ENCODE measurements around the gene LRFN2.

LRFN2 gene

GRCh38 chr6:40585651-40586269 lies 1.4 kb downstream of the LRFN2 start:
- DNase-seq = no peak

GRCh38 chr6:40585223-40585622 lies 1.9 kb downstream of the LRFN2 start:
- DNase-seq = no peak

GRCh38 chr6:40584741-40585140 lies 2.4 kb downstream of the LRFN2 start:
- DNase-seq = no peak

GRCh38 chr6:40583709-40584108 lies 3.5 kb downstream of the LRFN2 start:
- DNase-seq = no peak

- DNase-seq = no peak
These were observed 4.3 kb downstream of the LRFN2 start for GRCh38 chr6:40582892-40583291.

GRCh38 chr6:40579101-40579500 lies 8.1 kb downstream of the LRFN2 start:
- no peak for DNase-seq

GRCh38 chr6:40577672-40578071 lies 9.5 kb downstream of the LRFN2 start:
- no peak for DNase-seq

GRCh38 chr6:40573221-40573620 lies 13.9 kb downstream of the LRFN2 start:
- no peak for DNase-seq

GRCh38 chr6:40569162-40569910 lies 17.8 kb downstream of the LRFN2 start:
- DNase-seq = no peak

- DNase-seq = no peak
These were observed 19.0 kb downstream of the LRFN2 start for GRCh38 chr6:40568062-40568708.

- no peak for DNase-seq
These were observed 24.1 kb downstream of the LRFN2 start for GRCh38 chr6:40563111-40563510.

GRCh38 chr6:40559056-40559455 lies 28.1 kb downstream of the LRFN2 start:
- no peak for DNase-seq

GRCh38 chr6:40558102-40558501 lies 29.1 kb downstream of the LRFN2 start:
- DNase-seq = no peak

GRCh38 chr6:40556881-40557280 lies 30.3 kb downstream of the LRFN2 start:
- no peak for DNase-seq

GRCh38 chr6:40556023-40556422 lies 31.1 kb downstream of the LRFN2 start:
- no peak for DNase-seq

GRCh38 chr6:40555092-40555491 lies 32.1 kb downstream of the LRFN2 start:
- no peak for DNase-seq

- no peak for DNase-seq
These were observed 34.2 kb downstream of the LRFN2 start for GRCh38 chr6:40552941-40553340.

- no peak for DNase-seq
These were observed 35.1 kb downstream of the LRFN2 start for GRCh38 chr6:40551966-40552505.

- DNase-seq = no peak
These were observed 36.7 kb downstream of the LRFN2 start for GRCh38 chr6:40550202-40551101.

GRCh38 chr6:40545954-40546353 lies 41.2 kb downstream of the LRFN2 start:
- no peak for DNase-seq

GRCh38 chr6:40543776-40544175 lies 43.4 kb downstream of the LRFN2 start:
- DNase-seq = no peak

GRCh38 chr6:40543146-40543545 lies 44.0 kb downstream of the LRFN2 start:
- DNase-seq = no peak

All from CD4-positive, alpha-beta T cell treated with Interferon gamma for 1 hour (primary cell).